ENCODE results near the gene TRIM8. TPM values are rescaled to one million over a fixed set of nuclear protein-coding genes. Genes with fewer than 3 reads are reported as not detected.
"Not testable (repeated sequence)": the region's sequence is repeated elsewhere in the genome, so short reads cannot be mapped to it uniquely, and the experiment has no call there.

The TRIM8 gene
- total RNA-seq, 1 experiment from 2014 or later: 91.6 TPM

DNA sequence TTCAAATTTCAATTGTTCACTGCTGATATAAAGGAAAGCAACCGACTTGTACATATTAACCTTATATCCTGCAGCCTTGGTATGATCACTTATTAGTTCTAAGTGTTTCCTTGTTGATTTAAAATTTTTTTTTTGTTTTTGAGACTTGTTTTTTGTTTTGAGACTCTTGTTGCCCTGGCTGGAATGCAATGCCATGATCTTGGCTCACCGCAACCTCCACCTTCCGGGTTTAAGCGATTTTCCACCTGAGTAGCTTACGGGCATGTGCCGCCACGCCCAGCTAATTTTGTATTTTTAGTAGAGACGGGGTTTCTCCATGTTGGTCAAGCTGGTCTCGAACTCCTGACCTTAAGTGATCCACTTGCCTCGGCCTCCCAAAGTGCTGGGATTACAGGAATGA, 51.1 kb downstream of the TRIM8 start:
- H3K4me1 ChIP-seq (ENCODE audit: control insufficient read depth in 1 of 2, insufficient read depth in 2 of 2, low read length in 2 of 2); H3K9me3 ChIP-seq (ENCODE audit: control insufficient read depth in 1 of 2, insufficient read depth in 1 of 2, low read depth in 1 of 2, low read length in 2 of 2); H3K9ac ChIP-seq (ENCODE audit: low read length); RAD21 ChIA-PET (ENCODE audit: low non-redundant PET in 1 of 2, low total read pairs in 2 of 2, uncharacterized antibody in 2 of 2, unreplicated experiment in 2 of 2); CTCF ChIA-PET; DNase-seq (ENCODE audit: low read depth, low spot score); H3K4me3 ChIP-seq (replicated peaks in 1 of 2; ENCODE audit: low read depth in 1 of 2, low read length in 2 of 2); H2AFZ ChIP-seq (ENCODE audit: low read depth, low read length, poor library complexity, severe bottlenecking); H3K27me3 ChIP-seq (ENCODE audit: insufficient read depth, low read length); intact Hi-C loops (cut with micrococcal nuclease); H4K20me1 ChIP-seq (ENCODE audit: insufficient read depth); H3K27ac ChIP-seq (ENCODE audit: low read depth, low read length); BruUV-seq (replicated peaks); ATAC-seq; H3K79me2 ChIP-seq (ENCODE audit: insufficient read depth, low read length); H3K9me2 ChIP-seq (ENCODE audit: insufficient read depth); POLR2A ChIA-PET; H3K4me2 ChIP-seq (ENCODE audit: low read length); H3K36me3 ChIP-seq (ENCODE audit: control insufficient read depth in 1 of 2, insufficient read depth in 2 of 2, low read length in 2 of 2): not testable (repeated sequence)

DNA sequence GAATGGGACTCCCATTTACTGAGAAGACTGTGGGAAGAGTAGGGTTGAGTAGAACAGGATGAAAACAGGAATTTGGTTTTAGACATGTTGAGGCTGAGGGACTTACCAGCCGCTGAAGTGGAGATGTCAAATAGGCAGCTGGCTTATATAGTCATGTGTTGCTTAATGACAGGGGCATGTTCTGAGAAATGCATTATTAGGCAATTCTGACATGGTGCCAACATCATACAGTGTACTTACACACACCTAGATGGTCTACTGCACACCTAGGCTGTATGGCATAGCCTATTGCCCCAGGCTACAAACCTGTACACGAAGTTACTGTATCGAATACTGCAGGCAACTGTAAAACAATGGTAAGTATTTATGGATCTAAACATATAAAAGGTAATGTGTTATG, 52.5 kb downstream of the TRIM8 start:
- ChIA-PET POLR2A (no interaction called here), CTCF (no interaction called here), RAD21 (ENCODE audit: low non-redundant PET in 1 of 2, low total read pairs in 2 of 2, uncharacterized antibody in 2 of 2, unreplicated experiment in 2 of 2) (no interaction called here)
- no peak overlapping the region for H3K4me3 ChIP-seq (replicated peaks in 1 of 2; ENCODE audit: low read depth in 1 of 2, low read length in 2 of 2)
- H3K9ac ChIP-seq (ENCODE audit: low read length): no peak overlapping the region
- no peaks in the 10 kb centered on the region for H3K4me1 ChIP-seq (ENCODE audit: control insufficient read depth in 1 of 2, insufficient read depth in 2 of 2, low read length in 2 of 2)
- H3K9me2 ChIP-seq (ENCODE audit: insufficient read depth): no peaks in the 10 kb centered on the region
- no peak for TF ChIP-seq ZFX (IDR thresholded peaks at IDR 0.05)
- no peak for TF ChIP-seq ZNF274 (IDR thresholded peaks at IDR 0.05; ENCODE audit: low read depth, low read length)
- TF ChIP-seq, protein P1, sequence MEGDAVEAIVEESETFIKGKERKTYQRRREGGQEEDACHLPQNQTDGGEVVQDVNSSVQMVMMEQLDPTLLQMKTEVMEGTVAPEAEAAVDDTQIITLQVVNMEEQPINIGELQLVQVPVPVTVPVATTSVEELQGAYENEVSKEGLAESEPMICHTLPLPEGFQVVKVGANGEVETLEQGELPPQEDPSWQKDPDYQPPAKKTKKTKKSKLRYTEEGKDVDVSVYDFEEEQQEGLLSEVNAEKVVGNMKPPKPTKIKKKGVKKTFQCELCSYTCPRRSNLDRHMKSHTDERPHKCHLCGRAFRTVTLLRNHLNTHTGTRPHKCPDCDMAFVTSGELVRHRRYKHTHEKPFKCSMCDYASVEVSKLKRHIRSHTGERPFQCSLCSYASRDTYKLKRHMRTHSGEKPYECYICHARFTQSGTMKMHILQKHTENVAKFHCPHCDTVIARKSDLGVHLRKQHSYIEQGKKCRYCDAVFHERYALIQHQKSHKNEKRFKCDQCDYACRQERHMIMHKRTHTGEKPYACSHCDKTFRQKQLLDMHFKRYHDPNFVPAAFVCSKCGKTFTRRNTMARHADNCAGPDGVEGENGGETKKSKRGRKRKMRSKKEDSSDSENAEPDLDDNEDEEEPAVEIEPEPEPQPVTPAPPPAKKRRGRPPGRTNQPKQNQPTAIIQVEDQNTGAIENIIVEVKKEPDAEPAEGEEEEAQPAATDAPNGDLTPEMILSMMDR (IDR thresholded peaks at IDR 0.05 in 2 of 3, conservative IDR thresholded peaks at IDR 0.05 in 1 of 3; ENCODE audit: borderline replicate concordance in 1 of 3, insufficient read depth in 1 of 3, low read depth in 2 of 3, low read length in 2 of 3): no peak
- TF ChIP-seq POLR2A (IDR thresholded peaks at IDR 0.05; ENCODE audit: borderline replicate concordance, extremely low read depth, insufficient read depth, insufficient read length): no peak
- TF ChIP-seq POLR2AphosphoS5 (IDR thresholded peaks at IDR 0.05; ENCODE audit: low read depth, low read length): no peak
- TF ChIP-seq JUND (IDR thresholded peaks at IDR 0.05): no peak
- TF ChIP-seq, protein P2, sequence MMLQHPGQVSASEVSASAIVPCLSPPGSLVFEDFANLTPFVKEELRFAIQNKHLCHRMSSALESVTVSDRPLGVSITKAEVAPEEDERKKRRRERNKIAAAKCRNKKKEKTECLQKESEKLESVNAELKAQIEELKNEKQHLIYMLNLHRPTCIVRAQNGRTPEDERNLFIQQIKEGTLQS (IDR thresholded peaks at IDR 0.05): no peak
- TF ChIP-seq, protein P3, sequence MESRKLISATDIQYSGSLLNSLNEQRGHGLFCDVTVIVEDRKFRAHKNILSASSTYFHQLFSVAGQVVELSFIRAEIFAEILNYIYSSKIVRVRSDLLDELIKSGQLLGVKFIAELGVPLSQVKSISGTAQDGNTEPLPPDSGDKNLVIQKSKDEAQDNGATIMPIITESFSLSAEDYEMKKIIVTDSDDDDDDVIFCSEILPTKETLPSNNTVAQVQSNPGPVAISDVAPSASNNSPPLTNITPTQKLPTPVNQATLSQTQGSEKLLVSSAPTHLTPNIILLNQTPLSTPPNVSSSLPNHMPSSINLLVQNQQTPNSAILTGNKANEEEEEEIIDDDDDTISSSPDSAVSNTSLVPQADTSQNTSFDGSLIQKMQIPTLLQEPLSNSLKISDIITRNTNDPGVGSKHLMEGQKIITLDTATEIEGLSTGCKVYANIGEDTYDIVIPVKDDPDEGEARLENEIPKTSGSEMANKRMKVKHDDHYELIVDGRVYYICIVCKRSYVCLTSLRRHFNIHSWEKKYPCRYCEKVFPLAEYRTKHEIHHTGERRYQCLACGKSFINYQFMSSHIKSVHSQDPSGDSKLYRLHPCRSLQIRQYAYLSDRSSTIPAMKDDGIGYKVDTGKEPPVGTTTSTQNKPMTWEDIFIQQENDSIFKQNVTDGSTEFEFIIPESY (IDR thresholded peaks at IDR 0.05; ENCODE audit: extremely low read depth, insufficient replicate concordance, low read length): no peak
- no peak for TF ChIP-seq CBX3 (IDR thresholded peaks at IDR 0.05; ENCODE audit: low read depth)
- no peak for TF ChIP-seq EZH2phosphoT487 (IDR thresholded peaks at IDR 0.05; ENCODE audit: borderline replicate concordance)
- TF ChIP-seq SP1 (IDR thresholded peaks at IDR 0.05; ENCODE audit: low read depth): no peak
- TF ChIP-seq, protein P4, sequence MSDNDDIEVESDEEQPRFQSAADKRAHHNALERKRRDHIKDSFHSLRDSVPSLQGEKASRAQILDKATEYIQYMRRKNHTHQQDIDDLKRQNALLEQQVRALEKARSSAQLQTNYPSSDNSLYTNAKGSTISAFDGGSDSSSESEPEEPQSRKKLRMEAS (IDR thresholded peaks at IDR 0.05): no peak
- TF ChIP-seq SIN3A (IDR thresholded peaks at IDR 0.05; ENCODE audit: low read depth): no peak
- TF ChIP-seq, protein P5, sequence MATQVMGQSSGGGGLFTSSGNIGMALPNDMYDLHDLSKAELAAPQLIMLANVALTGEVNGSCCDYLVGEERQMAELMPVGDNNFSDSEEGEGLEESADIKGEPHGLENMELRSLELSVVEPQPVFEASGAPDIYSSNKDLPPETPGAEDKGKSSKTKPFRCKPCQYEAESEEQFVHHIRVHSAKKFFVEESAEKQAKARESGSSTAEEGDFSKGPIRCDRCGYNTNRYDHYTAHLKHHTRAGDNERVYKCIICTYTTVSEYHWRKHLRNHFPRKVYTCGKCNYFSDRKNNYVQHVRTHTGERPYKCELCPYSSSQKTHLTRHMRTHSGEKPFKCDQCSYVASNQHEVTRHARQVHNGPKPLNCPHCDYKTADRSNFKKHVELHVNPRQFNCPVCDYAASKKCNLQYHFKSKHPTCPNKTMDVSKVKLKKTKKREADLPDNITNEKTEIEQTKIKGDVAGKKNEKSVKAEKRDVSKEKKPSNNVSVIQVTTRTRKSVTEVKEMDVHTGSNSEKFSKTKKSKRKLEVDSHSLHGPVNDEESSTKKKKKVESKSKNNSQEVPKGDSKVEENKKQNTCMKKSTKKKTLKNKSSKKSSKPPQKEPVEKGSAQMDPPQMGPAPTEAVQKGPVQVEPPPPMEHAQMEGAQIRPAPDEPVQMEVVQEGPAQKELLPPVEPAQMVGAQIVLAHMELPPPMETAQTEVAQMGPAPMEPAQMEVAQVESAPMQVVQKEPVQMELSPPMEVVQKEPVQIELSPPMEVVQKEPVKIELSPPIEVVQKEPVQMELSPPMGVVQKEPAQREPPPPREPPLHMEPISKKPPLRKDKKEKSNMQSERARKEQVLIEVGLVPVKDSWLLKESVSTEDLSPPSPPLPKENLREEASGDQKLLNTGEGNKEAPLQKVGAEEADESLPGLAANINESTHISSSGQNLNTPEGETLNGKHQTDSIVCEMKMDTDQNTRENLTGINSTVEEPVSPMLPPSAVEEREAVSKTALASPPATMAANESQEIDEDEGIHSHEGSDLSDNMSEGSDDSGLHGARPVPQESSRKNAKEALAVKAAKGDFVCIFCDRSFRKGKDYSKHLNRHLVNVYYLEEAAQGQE (IDR thresholded peaks at IDR 0.05; ENCODE audit: low read depth): no peak
- peaks cover 0 to 8% of the 10 kb centered on the region in 2 experiments; a peak in 3 of 4 replicates for H3K36me3 ChIP-seq (ENCODE audit: control insufficient read depth in 1 of 2, insufficient read depth in 2 of 2, low read length in 2 of 2)
- BruUV-seq (replicated peaks): no TSS peak
- DNase-seq (ENCODE audit: low read depth, low spot score): no peak
- H3K27me3 ChIP-seq (ENCODE audit: insufficient read depth, low read length): no peaks in the 10 kb centered on the region
- H3K4me2 ChIP-seq (ENCODE audit: low read length): no peak overlapping the region
- H3K9me3 ChIP-seq (ENCODE audit: control insufficient read depth in 1 of 2, insufficient read depth in 1 of 2, low read depth in 1 of 2, low read length in 2 of 2): no peaks in the 10 kb centered on the region
- no peak overlapping the region for H3K27ac ChIP-seq (ENCODE audit: low read depth, low read length)
- H4K20me1 ChIP-seq (ENCODE audit: insufficient read depth): no peaks in the 10 kb centered on the region
- intact Hi-C loops (cut with micrococcal nuclease): no loop called here
- no peaks in the 10 kb centered on the region for H3K79me2 ChIP-seq (ENCODE audit: insufficient read depth, low read length)
- H2AFZ ChIP-seq (ENCODE audit: low read depth, low read length, poor library complexity, severe bottlenecking): no peak overlapping the region
- no peak for ATAC-seq
